Vagina (tissue), 2 donors: ENCODE measurements around the gene SMAD6.

ENCODE experiments used
- POLR2A ChIP-seq, 2 donors: fragments of 450-650 bp; IDR thresholded peaks; one replicate each; pipeline ENCODE4 v1.6.1; 2017; ENCODE audit warnings: antibody characterized with exemption in 2 of 2, mild to moderate bottlenecking in 2 of 2, moderate library complexity in 2 of 2
- POLR2AphosphoS5 ChIP-seq, 2 donors: sonication (generic); formaldehyde crosslinking; IDR thresholded peaks; one replicate each; pipeline ENCODE4 v1.9.0; 2017; ENCODE audit warnings: antibody characterized with exemption in 2 of 2, mild to moderate bottlenecking in 2 of 2, low read depth in 1 of 2; ENCODE audit not compliant: insufficient read depth in 1 of 2
- TF ChIP-seq, protein P1 (sequence below), 3 experiments: fragments of 450-650 bp in 2 of 3; fragments of 200-600 bp in 1 of 3; sonication (generic) in 1 of 3; IDR thresholded peaks; one replicate each; pipeline ENCODE4 v1.5.1; 2017 to 2019; ENCODE audit warnings: antibody characterized with exemption in 3 of 3, mild to moderate bottlenecking in 2 of 3, moderate library complexity in 2 of 3

DNA sequence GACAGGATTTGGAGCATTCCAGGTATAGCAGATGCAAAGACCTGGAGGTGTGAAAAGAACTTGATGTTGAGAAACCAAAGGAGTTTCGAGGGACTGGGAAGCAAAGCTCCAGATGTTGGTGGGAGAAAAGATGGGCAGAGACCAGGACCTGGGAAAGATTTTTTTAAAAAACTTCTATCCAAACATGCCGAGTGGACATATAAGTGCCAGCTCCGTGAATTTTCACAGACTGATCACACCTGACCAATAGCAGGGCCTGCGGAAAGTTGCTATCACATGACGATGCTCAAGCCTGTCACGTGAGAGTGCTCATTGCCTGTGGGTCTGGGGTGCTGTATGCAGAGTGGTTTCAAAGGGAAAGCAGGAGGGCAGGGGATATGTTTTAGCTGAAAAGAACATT is 19.9 kb downstream of the SMAD6 start:
- TF ChIP-seq, protein P1, sequence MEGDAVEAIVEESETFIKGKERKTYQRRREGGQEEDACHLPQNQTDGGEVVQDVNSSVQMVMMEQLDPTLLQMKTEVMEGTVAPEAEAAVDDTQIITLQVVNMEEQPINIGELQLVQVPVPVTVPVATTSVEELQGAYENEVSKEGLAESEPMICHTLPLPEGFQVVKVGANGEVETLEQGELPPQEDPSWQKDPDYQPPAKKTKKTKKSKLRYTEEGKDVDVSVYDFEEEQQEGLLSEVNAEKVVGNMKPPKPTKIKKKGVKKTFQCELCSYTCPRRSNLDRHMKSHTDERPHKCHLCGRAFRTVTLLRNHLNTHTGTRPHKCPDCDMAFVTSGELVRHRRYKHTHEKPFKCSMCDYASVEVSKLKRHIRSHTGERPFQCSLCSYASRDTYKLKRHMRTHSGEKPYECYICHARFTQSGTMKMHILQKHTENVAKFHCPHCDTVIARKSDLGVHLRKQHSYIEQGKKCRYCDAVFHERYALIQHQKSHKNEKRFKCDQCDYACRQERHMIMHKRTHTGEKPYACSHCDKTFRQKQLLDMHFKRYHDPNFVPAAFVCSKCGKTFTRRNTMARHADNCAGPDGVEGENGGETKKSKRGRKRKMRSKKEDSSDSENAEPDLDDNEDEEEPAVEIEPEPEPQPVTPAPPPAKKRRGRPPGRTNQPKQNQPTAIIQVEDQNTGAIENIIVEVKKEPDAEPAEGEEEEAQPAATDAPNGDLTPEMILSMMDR (IDR thresholded peaks at IDR 0.05), result no peak
- TF ChIP-seq POLR2A (IDR thresholded peaks at IDR 0.05), result no peak
- TF ChIP-seq POLR2AphosphoS5 (IDR thresholded peaks at IDR 0.05; ENCODE audit: insufficient read depth in 1 of 2, low read depth in 1 of 2), result no peak
